Measurements from ENCODE around the gene TBCD. TPM values are rescaled to one million over a fixed set of nuclear protein-coding genes. Genes with fewer than 3 reads are reported as not detected.

Gene TBCD
- polyA plus RNA-seq, 1 donor from 2014 or later = 67.2 TPM

- Histone ChIP-seq H4K20me1 (ENCODE audit: insufficient read depth) (no peaks in the 10 kb centered on the region), H3K4me3 (ENCODE audit: low read length) (no peak overlapping the region), H3K27ac (ENCODE audit: low read length) (no peak overlapping the region), H3K27me3 (ENCODE audit: insufficient read depth, low read depth, low read length) (no peaks in the 10 kb centered on the region), H3K9me3 (ENCODE audit: low read length) (peaks cover 11% of the 10 kb centered on the region), H3K9ac (ENCODE audit: low read length) (no peak overlapping the region), H2AFZ (ENCODE audit: low read depth, low read length) (no peak overlapping the region), H3K36me3 (ENCODE audit: insufficient read depth, low read length) (peaks cover 8% of the 10 kb centered on the region), H3K4me2 (ENCODE audit: low read length) (no peak overlapping the region), H3F3A (ENCODE audit: insufficient read depth, low read length, poor library complexity, severe bottlenecking) (no peaks in the 10 kb centered on the region), H3K9me2 (ENCODE audit: insufficient read depth, low read length) (no peaks in the 10 kb centered on the region), H3K79me2 (replicated peaks; ENCODE audit: insufficient read depth, low read length) (no peaks in the 10 kb centered on the region)
- no peak for TF ChIP-seq TAF1 (IDR thresholded peaks at IDR 0.05; ENCODE audit: low read depth)
- TF ChIP-seq REST (IDR thresholded peaks at IDR 0.05; ENCODE audit: borderline replicate concordance) = no peak
- TF ChIP-seq RAD21 (conservative IDR thresholded peaks at IDR 0.05) = no peak
- TF ChIP-seq CTCF (IDR thresholded peaks at IDR 0.05; ENCODE audit: poor library complexity, severe bottlenecking) = no peak
- no peak for TF ChIP-seq EZH2 (IDR thresholded peaks at IDR 0.05; ENCODE audit: borderline replicate concordance, insufficient read depth, low read length, poor library complexity, severe bottlenecking)
- TF ChIP-seq POLR2AphosphoS5 (IDR thresholded peaks at IDR 0.05) = no peak
- no peak for TF ChIP-seq EP300 (conservative IDR thresholded peaks at IDR 0.05; ENCODE audit: poor library complexity, severe bottlenecking)
- TF ChIP-seq SMC3 (conservative IDR thresholded peaks at IDR 0.05; ENCODE audit: poor library complexity) = no peak
- no peak for TF ChIP-seq MXI1 (conservative IDR thresholded peaks at IDR 0.05; ENCODE audit: poor library complexity, severe bottlenecking)
Observed at GRCh38 chr17:82745524-82745923, 6.3 kb upstream of the TBCD start.

GRCh38 chr17:82748756-82749155 is 3.1 kb upstream of the TBCD start:
- Histone ChIP-seq H4K20me1 (ENCODE audit: insufficient read depth) (no peaks in the 10 kb centered on the region), H3K9me3 (ENCODE audit: low read length) (peaks cover 4% of the 10 kb centered on the region), H3F3A (ENCODE audit: insufficient read depth, low read length, poor library complexity, severe bottlenecking) (no peaks in the 10 kb centered on the region), H2AFZ (ENCODE audit: low read depth, low read length) (no peak overlapping the region), H3K9me2 (ENCODE audit: insufficient read depth, low read length) (no peaks in the 10 kb centered on the region), H3K79me2 (replicated peaks; ENCODE audit: insufficient read depth, low read length) (peaks cover 3% of the 10 kb centered on the region), H3K4me2 (ENCODE audit: low read length) (no peak overlapping the region), H3K27ac (ENCODE audit: low read length) (no peak overlapping the region), H3K27me3 (ENCODE audit: insufficient read depth, low read depth, low read length) (no peaks in the 10 kb centered on the region), H3K9ac (ENCODE audit: low read length) (no peak overlapping the region), H3K4me3 (ENCODE audit: low read length) (no peak overlapping the region), H3K36me3 (ENCODE audit: insufficient read depth, low read length) (no peaks in the 10 kb centered on the region)
- no peak for TF ChIP-seq REST (IDR thresholded peaks at IDR 0.05; ENCODE audit: borderline replicate concordance)
- no peak for TF ChIP-seq EZH2 (IDR thresholded peaks at IDR 0.05; ENCODE audit: borderline replicate concordance, insufficient read depth, low read length, poor library complexity, severe bottlenecking)
- TF ChIP-seq MXI1 (conservative IDR thresholded peaks at IDR 0.05; ENCODE audit: poor library complexity, severe bottlenecking) = no peak
- TF ChIP-seq POLR2AphosphoS5 (IDR thresholded peaks at IDR 0.05) = no peak
- TF ChIP-seq TAF1 (IDR thresholded peaks at IDR 0.05; ENCODE audit: low read depth) = no peak
- no peak for TF ChIP-seq RAD21 (conservative IDR thresholded peaks at IDR 0.05)
- no peak for TF ChIP-seq SMC3 (conservative IDR thresholded peaks at IDR 0.05; ENCODE audit: poor library complexity)
- no peak for TF ChIP-seq CTCF (IDR thresholded peaks at IDR 0.05; ENCODE audit: poor library complexity, severe bottlenecking)

Measured in neural cell (in vitro differentiated cells).